Gastrocnemius medialis (tissue), 4 donors: ENCODE measurements around the gene YPEL2. TPM values are rescaled to one million over a fixed set of nuclear protein-coding genes. Genes with fewer than 3 reads are reported as not detected.

Experiments
- ATAC-seq, 2 donors: fragments of 150-250 bp; one replicate each; pipeline ENCODE4 v1.9.1; 2016
- DNase-seq, 2 donors: peaks; one replicate each; pipeline ENCODE4 v3.0.0-alpha.2; 2019
- H3K27ac ChIP-seq, 4 donors: fragments of 200-600 bp; sonication (generic); 1 replicate in 1 of 4; 2 replicates in 3 of 4; pipeline ENCODE4 v1.5.1; 2016 to 2018; ENCODE audit warnings: mild to moderate bottlenecking in 2 of 4, moderate library complexity in 1 of 4
- H3K27me3 ChIP-seq, 3 donors: fragments of 200-600 bp; sonication (generic) in 2 of 3; 1 replicate in 1 of 3; 2 replicates in 2 of 3; pipeline versions ENCODE4 v1.5.1 to v1.6.0; 2016 to 2019; ENCODE audit warnings: mild to moderate bottlenecking in 1 of 3, moderate library complexity in 1 of 3
- H3K36me3 ChIP-seq, 2 donors: fragments of 200-600 bp; sonication (generic) in 1 of 2; one replicate each; pipeline ENCODE4 v1.5.1; 2017 to 2018
- H3K4me1 ChIP-seq, 2 donors: fragments of 200-600 bp; sonication (generic) in 1 of 2; one replicate each; pipeline ENCODE4 v1.5.1; 2016 to 2017; ENCODE audit warnings: mild to moderate bottlenecking in 2 of 2
- H3K4me3 ChIP-seq, 4 donors: fragments of 200-600 bp; sonication (generic) in 3 of 4; 1 replicate in 1 of 4; 2 replicates in 3 of 4; pipeline ENCODE4 v1.5.1; 2016 to 2019; ENCODE audit warnings: mild to moderate bottlenecking in 2 of 4
- H3K9me3 ChIP-seq, 3 donors: fragments of 200-600 bp; sonication (generic) in 2 of 3; 1 replicate in 1 of 3; 2 replicates in 2 of 3; pipeline ENCODE4 v1.5.1; 2016 to 2019
- POLR2A ChIP-seq, 2 donors: fragments of 450-650 bp; IDR thresholded peaks; one replicate each; pipeline ENCODE4 v1.6.1; 2017; ENCODE audit warnings: antibody characterized with exemption in 2 of 2, mild to moderate bottlenecking in 2 of 2, moderate library complexity in 2 of 2
- in situ Hi-C, 4 donors: fragments of 200-750 bp; cut with MboI; loops; one replicate each; pipeline versions ENCODE4 v1.15.0 to v1.8.0; 2017; ENCODE audit warnings: low sequenced_read_pairs in 4 of 4
- intact Hi-C: fragments of 100-400 bp; cut with DNase I; formaldehyde crosslinking; loops from one replicate; pipeline ENCODE4 v1.15.1; 2023; ENCODE audit warnings: low total_unique reads
- total RNA-seq, 4 donors: library from RNA; depleted of rRNA; stranded (reverse); fragments of >200 nt; gene quantifications; one replicate each; pipeline versions ENCODE4 v1.1.0 to v1.2.3, GENCODE V29; 2016
- TF ChIP-seq, protein P1 (sequence below), 5 experiments: fragments of 450-650 bp in 3 of 5; fragments of 200-600 bp in 2 of 5; sonication (generic) in 2 of 5; IDR thresholded peaks in 4 of 5; conservative IDR thresholded peaks in 1 of 5; 1 replicate in 4 of 5; 2 replicates in 1 of 5; pipeline ENCODE4 v1.5.1; 2016 to 2019; ENCODE audit warnings: antibody characterized with exemption in 5 of 5, mild to moderate bottlenecking in 3 of 5, moderate library complexity in 3 of 5

YPEL2 gene
- total RNA-seq, 4 donors from 2014 or later = 18.9 to 27.4 (median 22.2) TPM

DNA sequence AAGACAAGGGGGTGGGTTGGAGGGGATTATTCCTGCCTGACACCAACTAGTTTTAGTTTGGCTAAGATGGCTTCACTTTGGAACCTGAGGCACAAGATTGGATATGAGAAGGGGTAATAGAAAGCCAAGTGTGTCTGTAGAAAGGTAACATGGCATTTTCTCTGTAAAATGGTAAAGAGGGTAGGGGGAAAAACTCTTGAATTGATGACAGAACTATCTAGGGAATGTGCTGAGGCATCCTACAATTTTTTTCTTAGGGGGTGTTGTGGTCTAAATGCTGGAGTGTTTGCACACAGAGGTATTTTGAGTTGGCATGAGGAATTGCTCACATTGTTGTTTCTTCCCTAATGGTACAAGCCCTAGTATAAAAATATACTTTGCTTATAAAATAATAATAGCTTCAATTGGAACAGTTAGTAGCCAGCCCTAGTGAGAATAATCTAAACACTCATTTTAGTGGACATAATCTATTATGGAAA is 25.8 kb downstream of the YPEL2 start:
- intact Hi-C loops (no loop called here), in situ Hi-C loops (no loop called here)
- Histone ChIP-seq H3K27me3 (no peaks in the 10 kb centered on the region), H3K4me3 (no peak overlapping the region), H3K27ac (peak overlapping the region; percentile 29 to 99 (median 98)), H3K9me3 (no peaks in the 10 kb centered on the region), H3K36me3 (no peaks in the 10 kb centered on the region), H3K4me1 (peaks cover 89 to 93% of the 10 kb centered on the region in 2 donors)
- DNase-seq (no peak), ATAC-seq (no peak)
- TF ChIP-seq, protein P1, sequence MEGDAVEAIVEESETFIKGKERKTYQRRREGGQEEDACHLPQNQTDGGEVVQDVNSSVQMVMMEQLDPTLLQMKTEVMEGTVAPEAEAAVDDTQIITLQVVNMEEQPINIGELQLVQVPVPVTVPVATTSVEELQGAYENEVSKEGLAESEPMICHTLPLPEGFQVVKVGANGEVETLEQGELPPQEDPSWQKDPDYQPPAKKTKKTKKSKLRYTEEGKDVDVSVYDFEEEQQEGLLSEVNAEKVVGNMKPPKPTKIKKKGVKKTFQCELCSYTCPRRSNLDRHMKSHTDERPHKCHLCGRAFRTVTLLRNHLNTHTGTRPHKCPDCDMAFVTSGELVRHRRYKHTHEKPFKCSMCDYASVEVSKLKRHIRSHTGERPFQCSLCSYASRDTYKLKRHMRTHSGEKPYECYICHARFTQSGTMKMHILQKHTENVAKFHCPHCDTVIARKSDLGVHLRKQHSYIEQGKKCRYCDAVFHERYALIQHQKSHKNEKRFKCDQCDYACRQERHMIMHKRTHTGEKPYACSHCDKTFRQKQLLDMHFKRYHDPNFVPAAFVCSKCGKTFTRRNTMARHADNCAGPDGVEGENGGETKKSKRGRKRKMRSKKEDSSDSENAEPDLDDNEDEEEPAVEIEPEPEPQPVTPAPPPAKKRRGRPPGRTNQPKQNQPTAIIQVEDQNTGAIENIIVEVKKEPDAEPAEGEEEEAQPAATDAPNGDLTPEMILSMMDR (IDR thresholded peaks at IDR 0.05 in 4 of 5, conservative IDR thresholded peaks at IDR 0.05 in 1 of 5) = no peak
- no peak for TF ChIP-seq POLR2A (IDR thresholded peaks at IDR 0.05)

DNA sequence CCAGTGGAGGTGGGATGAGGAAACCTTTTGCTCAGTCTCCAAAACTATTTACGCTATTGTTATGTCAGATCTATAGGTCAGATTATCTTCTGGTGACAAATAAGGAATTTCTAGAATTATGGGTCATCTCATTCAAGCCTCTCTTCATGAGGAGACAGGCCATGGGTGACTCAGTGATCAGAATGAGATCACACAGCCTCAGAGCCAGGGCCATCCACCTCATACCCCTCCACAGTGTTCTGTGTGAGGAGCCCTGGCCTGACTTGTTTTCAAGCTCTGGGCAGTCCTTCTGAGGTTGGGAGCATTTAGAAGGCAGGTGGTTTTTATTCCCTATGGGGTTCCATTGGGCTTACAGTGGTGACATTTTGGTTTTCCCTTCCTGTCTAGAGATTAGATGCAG is 26.5 kb downstream of the YPEL2 start:
- no peaks in the 10 kb centered on the region for H3K27me3 ChIP-seq
- intact Hi-C loops = no loop called here

DNA sequence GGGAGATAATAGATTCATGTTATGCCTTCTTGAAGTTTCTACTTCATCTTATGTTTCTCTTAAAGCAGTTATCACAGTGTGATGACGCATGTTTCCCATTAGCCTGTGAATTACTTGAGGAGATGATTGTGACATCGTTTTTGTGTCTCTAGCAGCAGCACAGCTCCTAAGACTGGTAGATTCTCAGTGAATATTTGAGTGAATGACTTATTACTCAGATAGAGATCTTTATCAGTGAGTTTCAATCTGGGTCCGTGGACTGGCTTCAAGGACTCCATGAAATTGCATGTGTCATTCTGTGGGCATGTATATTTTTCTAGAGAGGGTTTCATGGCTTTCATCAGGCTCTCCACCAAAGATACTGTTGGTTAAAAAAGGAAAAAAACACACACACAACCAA is 29.9 kb downstream of the YPEL2 start:
- no peaks in the 10 kb centered on the region for H3K27me3 ChIP-seq
- intact Hi-C loops (no loop called here), in situ Hi-C loops (no loop called here)
- H3K4me3 ChIP-seq = no peak overlapping the region
- no peaks in the 10 kb centered on the region for H3K9me3 ChIP-seq
- TF ChIP-seq, protein P1 (IDR thresholded peaks at IDR 0.05 in 4 of 5, conservative IDR thresholded peaks at IDR 0.05 in 1 of 5) = no peak
- no peak for TF ChIP-seq POLR2A (IDR thresholded peaks at IDR 0.05)
- H3K4me1 ChIP-seq = peaks cover 86 to 90% of the 10 kb centered on the region in 2 donors
- ATAC-seq (no peak), DNase-seq (no peak)
- no peaks in the 10 kb centered on the region for H3K36me3 ChIP-seq
- peak overlapping the region; percentile 96 to 99 (median 98) for H3K27ac ChIP-seq

More for the DNA sequence above, 26.5 kb downstream of the YPEL2 start:
- no peak for ATAC-seq
- H3K27ac ChIP-seq = peak overlapping the region; percentile 29 to 99 (median 98)
- in situ Hi-C loops = no loop called here
- no peaks in the 10 kb centered on the region for H3K36me3 ChIP-seq
- TF ChIP-seq, protein P1 (IDR thresholded peaks at IDR 0.05 in 4 of 5, conservative IDR thresholded peaks at IDR 0.05 in 1 of 5) = no peak
- TF ChIP-seq POLR2A (IDR thresholded peaks at IDR 0.05) = no peak
- H3K4me3 ChIP-seq = no peak overlapping the region
- peaks cover 89 to 92% of the 10 kb centered on the region in 2 donors for H3K4me1 ChIP-seq
- no peak for DNase-seq
- no peaks in the 10 kb centered on the region for H3K9me3 ChIP-seq

DNA sequence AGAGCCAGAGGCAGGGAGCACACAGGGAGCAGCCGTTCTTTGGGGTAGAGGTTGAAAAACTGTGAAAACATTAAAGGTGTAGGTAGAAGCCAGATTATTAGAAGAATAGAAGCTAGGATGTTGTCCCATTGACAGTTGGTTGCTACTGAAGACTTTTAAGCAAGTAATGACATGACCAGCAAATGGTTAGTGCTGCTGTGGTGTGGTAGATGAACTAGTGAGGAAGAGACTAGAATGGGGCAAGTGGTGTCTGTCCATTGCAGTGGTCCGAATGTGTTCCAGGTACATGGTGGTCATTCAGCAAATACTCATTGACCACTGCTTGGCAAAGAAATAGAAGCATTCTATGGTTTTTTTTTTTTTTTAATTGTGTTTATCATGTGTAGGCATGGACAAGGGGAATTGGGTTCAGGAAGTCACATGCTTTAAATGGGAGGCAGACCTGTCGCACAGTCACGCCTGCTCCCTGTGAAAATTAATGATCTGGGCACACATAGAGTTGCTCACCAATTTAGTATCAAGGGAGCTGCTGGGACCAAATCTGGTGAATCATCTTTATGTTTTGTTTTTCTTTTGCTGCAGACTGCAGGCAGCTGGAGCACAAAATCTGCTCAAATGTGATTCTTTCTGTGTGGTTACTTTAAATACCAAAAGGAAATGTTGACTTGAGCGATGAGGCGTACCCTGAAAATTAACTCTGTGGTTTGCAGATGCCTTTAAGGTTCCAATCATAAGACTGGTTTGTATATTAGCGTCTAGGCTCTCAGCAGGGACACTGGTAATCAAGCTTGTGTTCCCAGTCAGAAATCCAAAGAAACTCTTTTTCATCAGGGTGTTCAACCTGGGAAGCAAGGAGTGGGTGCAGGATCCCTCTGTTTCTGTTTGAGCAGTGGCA is 30.7 kb downstream of the YPEL2 start:
- Histone ChIP-seq H3K4me1 (peaks cover 86 to 93% of the 10 kb centered on the region in 2 donors), H3K27ac (peak overlapping the region; percentile 96 to 99 (median 98)), H3K27me3 (no peaks in the 10 kb centered on the region), H3K36me3 (no peaks in the 10 kb centered on the region), H3K4me3 (no peak overlapping the region), H3K9me3 (no peaks in the 10 kb centered on the region)
- intact Hi-C loops (no loop called here), in situ Hi-C loops (no loop called here)
- DNase-seq (no peak), ATAC-seq (no peak)
- TF ChIP-seq POLR2A (IDR thresholded peaks at IDR 0.05) = no peak
- TF ChIP-seq, protein P1 (IDR thresholded peaks at IDR 0.05 in 4 of 5, conservative IDR thresholded peaks at IDR 0.05 in 1 of 5) = no peak
